ENCODE data around the gene RSPH3. TPM values are rescaled to one million over a fixed set of nuclear protein-coding genes. Genes with fewer than 3 reads are reported as not detected.

RSPH3 gene

GRCh38 chr6:158924499-158925455 lies 75.2 kb downstream of the RSPH3 start:
- no peak overlapping the region for H4K8ac ChIP-seq (ENCODE audit: low read depth, low read length)
- no CpG with 5 or more reads among the region's 4 CpGs for WGBS, 2 donors (ENCODE audit: extremely low coverage in 2 of 2, insufficient read length in 2 of 2, insufficient replicate concordance in 1 of 2)
- no peak overlapping the region for H2BK15ac ChIP-seq (ENCODE audit: low read length)
- no peak for DNase-seq (ENCODE audit: low spot score)
- no peak overlapping the region for H3K9ac ChIP-seq (ENCODE audit: low read depth, low read length, poor library complexity)
- H3K14ac ChIP-seq (ENCODE audit: low read length), result no peak overlapping the region
- H3K27ac ChIP-seq (replicated peaks; ENCODE audit: low read length), result no peak overlapping the region
- no peak overlapping the region for H3K4me3 ChIP-seq (ENCODE audit: low read length in 2 of 2)
- no peak overlapping the region for H2BK12ac ChIP-seq (ENCODE audit: low read length)
- no peak overlapping the region for H3K4ac ChIP-seq (ENCODE audit: low read length)
- H2BK5ac ChIP-seq (ENCODE audit: low read length), result no peak overlapping the region
- H3K36me3 ChIP-seq (replicated peaks in 1 of 2; ENCODE audit: control insufficient read depth in 2 of 2, insufficient read depth in 2 of 2, low read length in 2 of 2), result no peaks in the 10 kb centered on the region
- no peaks in the 10 kb centered on the region for H3K79me1 ChIP-seq (ENCODE audit: low read depth, low read length)
- no peaks in the 10 kb centered on the region for H3K4me1 ChIP-seq (ENCODE audit: control insufficient read depth in 2 of 2, insufficient read depth in 1 of 2, low read depth in 1 of 2, low read length in 2 of 2)
- no peaks in the 10 kb centered on the region for H3K27me3 ChIP-seq (ENCODE audit: control insufficient read depth in 3 of 3, insufficient read depth in 3 of 3, low read depth in 1 of 3, low read length in 3 of 3)
- H2AK5ac ChIP-seq (ENCODE audit: low read depth, low read length), result no peak overlapping the region
- no peak overlapping the region for H4K91ac ChIP-seq (ENCODE audit: low read depth, low read length, poor library complexity)
- H3K4me2 ChIP-seq (ENCODE audit: insufficient read depth, low read length, poor library complexity, severe bottlenecking), result no peak overlapping the region
- H3K9me3 ChIP-seq (replicated peaks in 1 of 2; ENCODE audit: control insufficient read depth in 2 of 2, insufficient read depth in 1 of 2, low read depth in 1 of 2, low read length in 2 of 2), result no peaks in the 10 kb centered on the region
- H3K18ac ChIP-seq (ENCODE audit: low read length), result no peak overlapping the region
- no peak overlapping the region for H2AFZ ChIP-seq (ENCODE audit: low read length)
- H2BK120ac ChIP-seq (ENCODE audit: low read depth, low read length), result no peak overlapping the region
- no peak overlapping the region for H3K23ac ChIP-seq (ENCODE audit: low read depth, low read length, poor library complexity)

GRCh38 chr6:158923805-158924498 lies 76.0 kb downstream of the RSPH3 start:
- Histone ChIP-seq H2AK5ac (ENCODE audit: low read depth, low read length) (no peak overlapping the region), H3K4me2 (ENCODE audit: insufficient read depth, low read length, poor library complexity, severe bottlenecking) (no peak overlapping the region), H3K4ac (ENCODE audit: low read length) (no peak overlapping the region), H3K9me3 (replicated peaks in 1 of 2; ENCODE audit: control insufficient read depth in 2 of 2, insufficient read depth in 1 of 2, low read depth in 1 of 2, low read length in 2 of 2) (no peaks in the 10 kb centered on the region), H2BK120ac (ENCODE audit: low read depth, low read length) (no peak overlapping the region), H2AFZ (ENCODE audit: low read length) (no peak overlapping the region), H3K14ac (ENCODE audit: low read length) (no peak overlapping the region), H2BK15ac (ENCODE audit: low read length) (no peak overlapping the region), H4K8ac (ENCODE audit: low read depth, low read length) (no peak overlapping the region), H3K23ac (ENCODE audit: low read depth, low read length, poor library complexity) (no peak overlapping the region), H4K91ac (ENCODE audit: low read depth, low read length, poor library complexity) (no peak overlapping the region), H3K4me3 (ENCODE audit: low read length in 2 of 2) (no peak overlapping the region), H3K27me3 (ENCODE audit: control insufficient read depth in 3 of 3, insufficient read depth in 3 of 3, low read depth in 1 of 3, low read length in 3 of 3) (no peaks in the 10 kb centered on the region), H3K27ac (replicated peaks; ENCODE audit: low read length) (no peak overlapping the region), H3K79me1 (ENCODE audit: low read depth, low read length) (no peaks in the 10 kb centered on the region), H3K18ac (ENCODE audit: low read length) (no peak overlapping the region), H3K4me1 (ENCODE audit: control insufficient read depth in 2 of 2, insufficient read depth in 1 of 2, low read depth in 1 of 2, low read length in 2 of 2) (no peaks in the 10 kb centered on the region), H2BK5ac (ENCODE audit: low read length) (no peak overlapping the region), H3K9ac (ENCODE audit: low read depth, low read length, poor library complexity) (no peak overlapping the region), H2BK12ac (ENCODE audit: low read length) (no peak overlapping the region), H3K36me3 (replicated peaks in 1 of 2; ENCODE audit: control insufficient read depth in 2 of 2, insufficient read depth in 2 of 2, low read length in 2 of 2) (no peaks in the 10 kb centered on the region)
- WGBS, 2 donors (ENCODE audit: extremely low coverage in 2 of 2, insufficient read length in 2 of 2, insufficient replicate concordance in 1 of 2), result no CpG with 5 or more reads among the region's 14 CpGs
- no peak for DNase-seq (ENCODE audit: low spot score)

Small RNAs within 50 kb of the gene (small RNA-seq; reads per million reads assigned to genes)
- gene RNU6-293P (ENCODE audit: insufficient read depth), result not detected
